GM23248 (cell line): ENCODE data around the gene C11orf54.

Experiments
- EZH2 ChIP-seq: fragments of 200-600 bp; sonication (generic); IDR thresholded peaks from 2 replicates; pipeline ENCODE4 v1.6.1; 2018; ENCODE audit warnings: antibody characterized with exemption, mild to moderate bottlenecking; ENCODE audit not compliant: insufficient read depth, poor library complexity, severe bottlenecking
- EZH2phosphoT487 ChIP-seq: fragments of 200-600 bp; sonication (generic); IDR thresholded peaks from 2 replicates; pipeline ENCODE4 v1.6.1; 2018; ENCODE audit warnings: antibody characterized with exemption, moderate library complexity, mild to moderate bottlenecking, low read depth; ENCODE audit not compliant: insufficient read depth

- no peak for TF ChIP-seq EZH2
- no peak for TF ChIP-seq EZH2phosphoT487
Observed at GRCh38 chr11:93757301-93757700, 15.8 kb downstream of the C11orf54 start.
